CD4-positive, alpha-beta T cell (primary cell): ENCODE measurements around the gene ATP5F1D. TPM values are rescaled to one million over a fixed set of nuclear protein-coding genes. Genes with fewer than 3 reads are reported as not detected.

Experiments used
- ATAC-seq: fragments of 200-7000 bp; cut with Tn5 transposase; one replicate; pipeline ENCODE4 v1.10.0; 2022; ENCODE audit warnings: mild to moderate bottlenecking; ENCODE audit not compliant: poor library complexity
- CTCF ChIA-PET: fragments of 350-600 bp; sonication (Branson Sonifier 250); formaldehyde crosslinking; loops from one replicate; lab custom pipeline; 2021; ENCODE audit warnings: antibody characterized with exemption, inconsistent platforms; lab: Charles Lee
- POLR2A ChIA-PET: fragments of 350-600 bp; sonication (Branson Sonifier 250); formaldehyde crosslinking; loops from one replicate; lab custom pipeline; 2021; ENCODE audit warnings: antibody characterized with exemption, inconsistent platforms; lab: Charles Lee
- DNase-seq, 14 experiments: peaks; one replicate each; pipeline ENCODE4 v3.0.0-alpha.2; 2013 to 2020; ENCODE audit warnings: mixed read lengths in 2 of 14
- H3K27ac ChIP-seq, 2 donors: one replicate each; pipeline versions ENCODE4 v1.5.1 to v1.7.0; 2013; ENCODE audit warnings: low read length in 2 of 2, low read depth in 1 of 2, mild to moderate bottlenecking in 1 of 2
- H3K27me3 ChIP-seq, 2 experiments: 1 replicate in 1 of 2; 2 replicates in 1 of 2; pipeline versions ENCODE4 v1.6.1 to v1.7.0; 2013; ENCODE audit warnings: low read length in 2 of 2, control low read depth in 1 of 2, mild to moderate bottlenecking in 1 of 2, moderate library complexity in 1 of 2; ENCODE audit not compliant: insufficient read depth in 2 of 2, control insufficient read depth in 1 of 2
- H3K36me3 ChIP-seq: one replicate; pipeline ENCODE4 v1.6.1; 2013; ENCODE audit warnings: low read length, control low read depth; ENCODE audit not compliant: insufficient read depth
- H3K4me1 ChIP-seq: one replicate; pipeline ENCODE4 v1.6.1; 2013; ENCODE audit warnings: low read length, control low read depth; ENCODE audit not compliant: insufficient read depth
- H3K4me3 ChIP-seq: one replicate; pipeline ENCODE4 v1.5.1; 2013; ENCODE audit warnings: mild to moderate bottlenecking, low read length, moderate library complexity
- H3K9me3 ChIP-seq, 2 experiments: 1 replicate in 1 of 2; 2 replicates in 1 of 2; pipeline versions ENCODE4 v1.6.1 to v1.7.0; 2013; ENCODE audit warnings: low read length in 2 of 2, mild to moderate bottlenecking in 2 of 2, control low read depth in 1 of 2, moderate library complexity in 1 of 2; ENCODE audit not compliant: control insufficient read depth in 1 of 2, insufficient read depth in 1 of 2
- H3K27ac Mint-ChIP-seq: one replicate; pipeline ENCODE4 v1.8.0; 2020; ENCODE audit warnings: mixed read lengths
- H3K27me3 Mint-ChIP-seq: one replicate; pipeline ENCODE4 v1.8.0; 2021; ENCODE audit warnings: mixed read lengths
- H3K36me3 Mint-ChIP-seq: one replicate; pipeline ENCODE4 v1.8.0; 2021; ENCODE audit warnings: low read depth, mixed read lengths
- H3K4me1 Mint-ChIP-seq: one replicate; pipeline ENCODE4 v1.8.0; 2021; ENCODE audit warnings: low read depth, mixed read lengths
- H3K4me3 Mint-ChIP-seq: one replicate; pipeline ENCODE4 v1.8.0; 2020; ENCODE audit warnings: mild to moderate bottlenecking, mixed read lengths
- H3K9me3 Mint-ChIP-seq: one replicate; pipeline ENCODE4 v1.8.0; 2020; ENCODE audit warnings: mixed read lengths
- intact Hi-C, 2 experiments: fragments of 100-400 bp; cut with DNase I in 1 of 2; cut with micrococcal nuclease in 1 of 2; formaldehyde crosslinking; loops; one replicate each; pipeline versions ENCODE4 v1.15.1 to v1.9.0; 2023 to 2025; cut with DNase I, micrococcal nuclease
- total RNA-seq, 174 experiments: library from RNA in 2 of 174; stranded (reverse) in 2 of 174; gene quantifications; one replicate each; pipeline ENCODE4 v1.2.3 and lab custom pipeline; 2021 to 2026
- TF ChIP-seq, protein P1 (sequence below): fragments of 200-600 bp; IDR thresholded peaks from one replicate; pipeline ENCODE4 v1.8.0; 2022; ENCODE audit warnings: antibody characterized with exemption, mild to moderate bottlenecking

The ATP5F1D gene
- total RNA-seq, 2 experiments from 2014 or later = 77.6 to 92.6 TPM

DNA sequence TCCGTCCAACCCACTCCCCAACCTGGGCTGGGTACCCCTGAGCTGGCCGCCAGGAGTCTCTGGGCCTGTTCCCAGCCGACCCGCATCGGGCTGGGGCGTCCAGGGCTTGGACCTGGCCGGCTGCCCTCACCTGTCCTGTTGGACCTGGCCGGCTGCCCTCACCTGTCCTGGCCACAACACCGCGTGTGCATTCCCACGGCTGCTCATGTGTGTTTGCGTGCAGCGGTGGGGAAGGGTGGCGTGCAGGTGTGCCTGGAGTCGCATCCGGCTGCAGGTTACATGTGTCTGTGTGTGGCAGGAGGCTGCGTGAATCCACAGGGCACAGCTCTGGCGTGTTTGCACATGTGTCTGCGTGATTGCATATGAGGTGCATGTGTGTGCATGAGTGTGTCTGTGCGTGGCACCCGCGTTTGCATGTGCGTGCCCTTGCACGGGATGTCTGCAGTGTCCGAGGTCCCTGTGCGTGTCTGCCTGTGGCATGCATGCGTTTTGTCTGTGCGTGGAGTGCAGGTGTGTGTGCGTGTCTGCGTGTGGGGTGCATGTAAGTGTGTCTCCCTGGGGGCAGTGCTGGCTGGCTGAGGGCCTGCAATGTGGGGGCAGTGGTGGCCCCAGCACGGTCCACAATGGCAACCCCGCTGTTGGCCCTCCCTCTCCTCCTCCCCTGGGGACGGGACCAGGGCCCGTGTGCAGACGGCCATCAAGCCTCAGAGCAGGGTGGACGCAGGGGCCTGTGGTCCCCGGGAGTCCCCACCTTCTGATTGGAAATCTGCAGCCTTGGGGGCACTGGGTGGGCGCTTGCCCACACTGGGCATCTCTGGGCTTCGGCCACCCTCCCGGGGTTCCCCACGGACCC, 47.5 kb downstream of the ATP5F1D start:
- CTCF ChIA-PET = no interaction called here
- Histone ChIP-seq H3K4me1 (peaks cover 14% of the 10 kb centered on the region), H3K36me3 (no peaks in the 10 kb centered on the region)

DNA sequence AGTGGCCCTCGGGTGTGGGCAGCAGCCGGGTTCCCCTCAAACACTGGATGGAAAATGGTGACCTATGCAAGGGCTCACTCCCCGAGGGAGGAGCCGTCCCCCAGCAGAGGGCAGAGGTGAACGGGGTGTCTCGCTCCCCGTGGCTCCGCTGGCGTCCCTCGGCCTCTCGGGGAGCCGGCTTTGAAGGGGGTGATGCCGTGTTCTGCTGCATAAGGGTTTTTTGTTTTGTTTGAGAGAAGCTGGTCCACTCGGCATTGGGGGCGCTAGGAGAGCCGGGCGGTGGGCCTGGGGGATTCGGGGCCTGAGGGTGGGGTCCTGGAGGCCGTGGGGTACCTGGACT, 48.1 kb downstream of the ATP5F1D start:
- H3K27me3 Mint-ChIP-seq = peaks cover 36% of the 10 kb centered on the region
- ChIA-PET CTCF (no interaction called here), POLR2A (no interaction called here)
- H3K9me3 ChIP-seq = peaks cover 0 to 69% of the 10 kb centered on the region in 2 experiments
- H3K27ac ChIP-seq = no peak overlapping the region
- no peak overlapping the region for H3K4me3 ChIP-seq
- H3K36me3 Mint-ChIP-seq = no peaks in the 10 kb centered on the region
- intact Hi-C loops = no loop called here
- peaks cover 61 to 70% of the 10 kb centered on the region in 2 experiments for H3K27me3 ChIP-seq
- DNase-seq (no peak), ATAC-seq (no peak)
- H3K27ac Mint-ChIP-seq = no peak overlapping the region
- TF ChIP-seq, protein P1, sequence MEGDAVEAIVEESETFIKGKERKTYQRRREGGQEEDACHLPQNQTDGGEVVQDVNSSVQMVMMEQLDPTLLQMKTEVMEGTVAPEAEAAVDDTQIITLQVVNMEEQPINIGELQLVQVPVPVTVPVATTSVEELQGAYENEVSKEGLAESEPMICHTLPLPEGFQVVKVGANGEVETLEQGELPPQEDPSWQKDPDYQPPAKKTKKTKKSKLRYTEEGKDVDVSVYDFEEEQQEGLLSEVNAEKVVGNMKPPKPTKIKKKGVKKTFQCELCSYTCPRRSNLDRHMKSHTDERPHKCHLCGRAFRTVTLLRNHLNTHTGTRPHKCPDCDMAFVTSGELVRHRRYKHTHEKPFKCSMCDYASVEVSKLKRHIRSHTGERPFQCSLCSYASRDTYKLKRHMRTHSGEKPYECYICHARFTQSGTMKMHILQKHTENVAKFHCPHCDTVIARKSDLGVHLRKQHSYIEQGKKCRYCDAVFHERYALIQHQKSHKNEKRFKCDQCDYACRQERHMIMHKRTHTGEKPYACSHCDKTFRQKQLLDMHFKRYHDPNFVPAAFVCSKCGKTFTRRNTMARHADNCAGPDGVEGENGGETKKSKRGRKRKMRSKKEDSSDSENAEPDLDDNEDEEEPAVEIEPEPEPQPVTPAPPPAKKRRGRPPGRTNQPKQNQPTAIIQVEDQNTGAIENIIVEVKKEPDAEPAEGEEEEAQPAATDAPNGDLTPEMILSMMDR = no peak
- no peak overlapping the region for H3K4me3 Mint-ChIP-seq
- H3K4me1 ChIP-seq = peaks cover 15% of the 10 kb centered on the region
- H3K4me1 Mint-ChIP-seq = no peaks in the 10 kb centered on the region
- no peaks in the 10 kb centered on the region for H3K36me3 ChIP-seq
- H3K9me3 Mint-ChIP-seq = no peaks in the 10 kb centered on the region

More for the DNA sequence above, 47.5 kb downstream of the ATP5F1D start:
- Mint-ChIP-seq H3K27ac (no peak overlapping the region), H3K4me1 (peaks cover 4% of the 10 kb centered on the region), H3K27me3 (peaks cover 36% of the 10 kb centered on the region), H3K36me3 (no peaks in the 10 kb centered on the region), H3K4me3 (no peak overlapping the region), H3K9me3 (no peaks in the 10 kb centered on the region)
- POLR2A ChIA-PET = no interaction called here
- H3K27me3 ChIP-seq = peaks cover 61 to 70% of the 10 kb centered on the region in 2 experiments
- intact Hi-C loops = no loop called here
- TF ChIP-seq, protein P1 = no peak
- peaks cover 0 to 70% of the 10 kb centered on the region in 2 experiments for H3K9me3 ChIP-seq
- no peak overlapping the region for H3K4me3 ChIP-seq
- ATAC-seq (no peak), DNase-seq (no peak)
- no peak overlapping the region for H3K27ac ChIP-seq

DNA sequence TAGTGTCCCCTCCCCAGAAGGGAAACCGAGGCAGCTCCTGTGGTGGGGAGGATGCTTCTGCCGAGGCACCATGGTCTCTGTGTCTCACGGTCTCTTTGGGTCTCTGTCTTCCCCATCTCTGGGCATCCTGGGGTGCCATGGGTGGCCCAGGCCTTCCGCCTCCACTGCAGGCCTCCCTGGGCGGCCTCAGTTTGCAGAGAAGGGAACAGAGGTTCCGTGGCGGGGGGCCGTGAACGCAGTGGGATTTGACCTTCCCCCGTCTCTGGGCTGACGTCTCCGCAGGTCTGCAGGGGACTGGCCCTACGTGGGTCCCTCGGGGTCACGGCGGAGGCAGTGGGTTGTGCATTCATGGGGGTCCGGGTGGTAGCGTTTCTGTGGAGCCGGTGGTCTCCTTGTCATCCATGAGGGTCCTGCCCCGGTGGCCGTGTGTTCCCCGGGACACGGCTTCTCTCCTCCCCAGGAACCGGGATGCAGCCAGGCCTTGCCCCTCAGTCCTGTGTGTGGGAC, 48.7 kb downstream of the ATP5F1D start:
- no peak for DNase-seq
- POLR2A ChIA-PET = no interaction called here
- Histone ChIP-seq H3K4me3 (no peak overlapping the region), H3K9me3 (peaks cover 0 to 63% of the 10 kb centered on the region in 2 experiments), H3K27me3 (peaks cover 60 to 70% of the 10 kb centered on the region in 2 experiments), H3K4me1 (peaks cover 19% of the 10 kb centered on the region), H3K36me3 (no peaks in the 10 kb centered on the region), H3K27ac (no peak overlapping the region)
- CTCF ChIA-PET = no interaction called here
- TF ChIP-seq, protein P1 = no peak
- H3K36me3 Mint-ChIP-seq = no peaks in the 10 kb centered on the region
- intact Hi-C loops = no loop called here
- H3K9me3 Mint-ChIP-seq = no peaks in the 10 kb centered on the region
- ATAC-seq = no peak
- no peak overlapping the region for H3K4me3 Mint-ChIP-seq
- peaks cover 32% of the 10 kb centered on the region for H3K27me3 Mint-ChIP-seq
- no peaks in the 10 kb centered on the region for H3K4me1 Mint-ChIP-seq
- H3K27ac Mint-ChIP-seq = no peak overlapping the region
